SW 1271 (cell line): Measurements from ENCODE around the gene QPRT.
"Not testable (repeated sequence)": the region's sequence is repeated elsewhere in the genome, so short reads cannot be mapped to it uniquely, and the experiment has no call there.

Experiments used
- DNase-seq, 2 experiments: peaks; one replicate each; lab custom pipeline; 2025; lab: John Stamatoyannopoulos, UW

The QPRT gene

DNA sequence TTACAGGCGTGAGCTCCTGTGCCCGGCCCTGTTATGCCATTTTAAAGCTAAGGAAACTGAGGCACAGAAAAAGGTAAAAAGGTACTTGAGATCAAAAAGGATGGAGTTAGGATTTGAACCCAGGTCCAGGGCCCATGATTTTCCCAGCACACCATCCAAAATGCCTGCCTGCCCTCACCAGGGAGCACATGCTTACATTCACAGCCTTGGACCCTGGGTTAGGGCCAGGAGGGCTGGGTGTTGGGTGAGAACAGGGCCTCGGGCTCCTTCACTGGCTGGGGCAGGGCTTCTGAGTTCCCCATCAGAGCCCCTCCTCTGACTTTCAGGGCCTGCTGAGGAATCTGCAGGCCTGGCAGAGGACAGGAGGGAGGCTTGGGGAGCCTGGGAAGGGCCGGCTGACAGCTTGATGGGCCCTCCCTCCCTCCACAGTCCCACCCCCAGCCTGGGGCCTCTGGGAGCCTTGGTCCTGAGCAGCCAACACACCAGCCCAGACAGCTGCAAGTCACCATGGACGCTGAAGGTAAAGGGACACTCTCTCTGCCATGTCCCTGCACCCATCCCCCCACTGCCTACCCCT lies at the start of gene QPRT:
Gene QPRT (plus strand): TSS at position 490 of the 577 bp plus-strand sequence. CDS start 18 bp downstream, at position 508.
- DNase-seq, result no peak

DNA sequence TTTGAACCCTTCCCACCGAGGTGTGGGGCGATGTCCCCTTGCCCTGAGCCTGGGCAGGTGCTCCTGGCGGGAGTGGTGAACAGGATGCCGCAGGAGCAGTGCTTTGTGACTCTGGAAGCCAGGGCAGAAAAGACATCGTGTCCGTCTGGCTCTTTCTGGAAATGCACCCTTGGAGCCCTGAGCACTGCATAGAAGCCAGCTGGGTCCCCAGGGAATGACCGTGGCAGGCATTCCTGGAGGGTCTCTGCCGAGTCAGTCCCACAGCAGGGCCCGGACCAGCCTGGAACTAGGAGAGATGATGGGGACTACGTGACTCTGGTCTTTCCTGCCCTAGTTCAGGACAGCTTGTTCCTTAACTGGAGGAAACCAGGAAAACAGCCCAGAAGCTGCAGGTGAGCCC lies 49.7 kb upstream of the QPRT start:
- not testable (repeated sequence) for DNase-seq

DNA sequence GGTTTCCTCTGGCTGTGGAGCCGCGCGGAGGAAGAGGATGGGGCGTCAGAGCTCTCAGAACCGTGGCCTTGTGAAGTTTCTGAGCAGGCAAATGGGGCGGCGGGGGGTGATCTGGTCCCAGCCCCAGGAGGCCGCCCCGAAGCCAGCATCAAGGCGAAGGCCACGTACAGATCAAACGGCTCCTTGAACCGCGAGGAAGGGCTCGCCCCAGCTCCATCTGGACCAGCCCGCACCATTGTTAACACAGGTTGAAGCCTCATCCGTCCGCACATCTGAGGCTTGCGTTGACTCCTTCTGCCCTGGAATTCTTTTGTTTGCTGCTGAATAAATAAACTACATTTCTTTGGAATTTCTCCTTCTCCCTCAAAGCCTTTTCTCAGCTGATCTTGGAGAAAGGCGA lies 47.3 kb upstream of the QPRT start:
- DNase-seq, result not testable (repeated sequence)

DNA sequence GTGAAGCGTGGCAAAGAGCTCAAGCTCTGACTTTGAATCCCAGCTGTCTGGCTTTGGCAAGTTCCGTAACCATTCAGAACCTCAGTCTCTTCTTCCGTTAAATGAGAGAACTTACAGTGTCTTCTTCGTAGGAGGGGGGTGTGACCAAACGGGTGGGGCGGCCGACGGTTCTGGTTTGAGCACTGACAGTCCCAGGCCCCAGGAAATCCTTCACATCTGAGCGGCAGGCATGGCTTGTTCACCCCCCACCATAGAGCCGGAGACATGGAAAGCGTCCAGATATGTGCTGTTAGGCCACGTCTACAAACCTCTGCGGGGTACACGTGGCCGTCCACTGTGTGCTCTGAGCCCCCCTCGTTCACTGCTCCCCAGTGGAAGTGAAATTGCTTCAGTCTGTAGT lies 43.1 kb upstream of the QPRT start:
- not testable (repeated sequence) for DNase-seq

DNA sequence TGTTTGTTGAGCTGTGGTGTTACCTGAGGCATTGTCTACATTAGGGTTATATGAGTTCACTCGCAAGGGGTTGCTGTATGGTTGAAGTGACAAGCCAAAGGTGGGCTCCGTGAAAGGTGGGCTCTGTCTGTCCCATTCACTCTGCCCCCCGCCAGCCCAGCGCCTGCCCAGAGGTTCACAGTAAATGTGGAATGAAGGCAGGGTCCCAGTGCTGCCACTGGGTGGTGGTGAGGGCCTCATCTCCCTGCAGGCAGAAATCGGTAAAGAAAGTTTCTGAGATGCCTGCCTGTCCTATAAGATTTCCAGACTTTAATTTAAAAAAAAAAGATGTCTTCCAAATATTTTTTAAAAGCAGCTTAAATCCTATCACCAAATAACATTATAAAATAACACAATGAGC lies 42.6 kb upstream of the QPRT start:
- not testable (repeated sequence) for DNase-seq

DNA sequence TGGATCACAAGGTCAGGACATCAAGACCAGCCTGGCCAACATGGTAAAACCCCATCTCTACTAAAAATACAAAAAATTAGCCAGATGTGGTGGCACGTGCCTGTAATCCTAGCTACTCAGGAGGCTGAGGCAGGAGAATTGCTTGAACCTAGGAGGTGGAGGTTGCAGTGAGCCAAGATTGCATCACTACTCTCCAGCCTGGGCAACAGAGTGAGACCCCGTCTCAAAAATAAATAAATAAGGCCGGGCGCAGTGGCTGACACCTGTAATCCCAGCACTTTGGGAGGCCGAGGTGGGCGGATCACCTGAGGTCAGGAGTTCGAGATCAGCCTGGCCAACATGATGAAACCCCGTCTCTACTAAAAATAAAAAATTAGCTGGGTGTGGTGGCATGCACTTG lies 40.2 kb upstream of the QPRT start:
- not testable (repeated sequence) for DNase-seq

DNA sequence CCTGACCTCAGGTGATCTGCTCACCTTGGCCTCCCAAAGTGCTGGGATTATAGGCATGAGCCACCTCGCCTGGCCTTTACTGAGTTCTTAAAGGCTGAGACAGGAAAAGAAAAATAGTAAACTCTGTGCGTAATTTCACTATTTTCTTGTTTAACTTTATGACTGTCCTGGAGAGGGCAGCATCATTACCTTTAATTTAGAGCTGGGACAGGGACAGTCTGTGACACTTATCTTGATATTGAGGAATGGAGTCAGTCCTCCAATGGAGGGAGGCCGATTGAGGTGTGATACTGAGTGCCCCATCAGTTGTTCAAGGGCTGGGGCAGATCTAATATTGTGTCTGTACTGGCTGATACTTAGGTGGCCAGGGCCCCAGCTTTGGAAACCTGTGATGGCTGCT lies 37.4 kb upstream of the QPRT start:
- DNase-seq, result peak in 1 of 2 experiments; percentile 17

DNA sequence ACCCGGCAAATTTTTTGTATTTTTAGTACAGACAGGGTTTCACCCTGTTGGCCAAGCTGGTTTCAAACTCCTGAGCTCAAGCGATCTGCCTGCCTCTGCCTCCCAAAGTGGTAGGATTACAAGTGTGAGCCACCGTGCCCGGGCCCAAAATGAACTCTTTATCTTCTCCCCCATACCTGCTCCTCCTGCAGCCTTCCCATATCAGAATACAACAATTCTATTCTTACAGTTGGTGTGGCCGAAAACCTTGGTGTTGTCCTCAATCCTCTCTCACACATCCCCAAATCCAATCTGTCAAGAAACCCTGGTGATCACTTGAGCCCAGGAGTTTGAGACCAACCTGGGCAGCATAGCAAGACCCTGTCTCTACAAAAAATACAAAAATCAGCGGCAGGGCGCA lies 35.4 kb upstream of the QPRT start:
- DNase-seq, result no peak

DNA sequence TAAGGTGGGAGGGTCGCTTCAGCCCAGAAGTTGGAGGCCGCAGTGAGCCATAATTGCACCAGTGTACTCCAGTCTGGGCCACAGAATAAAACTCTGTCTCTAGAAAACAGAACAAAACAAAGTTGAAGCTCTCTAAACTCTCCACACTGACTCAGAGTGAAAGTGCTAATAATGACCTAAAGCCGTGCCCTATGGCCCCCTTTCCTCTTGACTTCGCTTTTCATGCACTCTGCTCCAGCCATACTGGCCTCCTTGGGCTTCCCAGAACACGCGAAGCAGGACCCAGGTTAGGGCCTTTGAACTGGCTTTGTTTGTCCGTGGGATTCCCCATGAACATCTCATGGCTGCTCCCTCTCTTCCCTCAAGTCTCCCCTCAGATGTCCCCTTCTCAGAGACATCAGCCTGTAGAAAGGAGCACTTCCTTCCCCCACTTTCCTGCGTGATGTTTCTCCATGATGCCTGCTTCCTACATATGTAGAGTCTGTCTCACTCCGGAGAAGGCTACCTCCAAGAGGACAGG lies 34.6 kb upstream of the QPRT start:
- DNase-seq, result no peak

DNA sequence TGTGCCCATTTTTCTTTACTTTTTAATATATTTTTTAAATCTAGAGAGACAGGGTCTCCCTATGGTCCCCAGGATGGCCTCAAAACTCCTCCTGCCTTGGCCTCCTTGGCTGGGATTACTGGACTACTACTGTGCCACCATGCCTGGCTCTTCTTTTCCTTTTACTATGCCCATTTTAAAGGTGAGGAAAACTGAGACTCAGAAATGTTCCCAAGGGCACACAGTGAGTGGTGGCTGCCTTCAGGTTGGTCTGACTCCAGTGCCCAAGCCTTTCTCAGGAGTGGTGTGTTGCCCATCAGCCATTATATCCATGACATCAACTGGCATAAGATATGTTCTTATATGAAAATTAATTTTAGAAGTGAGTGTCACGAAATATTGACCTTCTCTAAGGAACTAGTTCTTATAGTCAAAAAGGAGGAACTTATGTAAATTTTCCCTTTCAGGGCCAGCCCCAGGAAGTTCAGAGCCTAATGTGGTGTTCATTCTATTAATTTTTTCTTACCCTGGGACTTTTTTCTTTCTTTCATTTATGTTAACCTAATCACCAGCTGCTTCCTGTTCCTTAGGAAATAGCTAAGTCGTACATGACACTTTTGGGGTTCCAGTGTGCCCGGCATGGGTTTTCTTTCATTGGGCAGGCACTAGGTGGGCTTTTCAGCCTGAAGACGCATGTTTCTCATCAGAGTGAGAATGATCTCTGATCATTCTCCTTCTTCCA lies 33.8 kb upstream of the QPRT start:
- DNase-seq, result no peak

DNA sequence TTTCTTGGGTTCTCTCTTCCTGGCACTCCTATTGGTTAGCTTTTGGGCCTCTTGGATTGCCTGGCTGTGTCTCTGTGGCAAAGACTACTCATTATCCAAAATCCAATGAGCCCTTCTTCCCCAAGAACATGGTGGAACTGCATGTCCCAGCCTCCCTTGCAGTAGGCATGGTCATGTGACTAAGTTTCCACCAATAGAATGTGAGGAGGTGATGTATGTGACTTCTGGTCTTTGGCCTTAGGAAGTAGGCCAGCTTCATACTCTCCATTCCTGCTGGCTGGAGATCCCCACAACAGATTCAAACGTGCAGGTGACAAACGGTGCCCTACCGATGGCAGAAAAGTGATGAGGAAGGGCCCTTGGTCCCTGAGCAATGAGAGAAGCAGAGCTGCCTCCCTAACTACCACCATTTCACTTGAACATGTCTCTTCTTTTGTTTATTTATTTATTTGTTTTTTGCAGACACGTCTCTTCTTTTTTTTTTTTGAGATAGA lies 33.2 kb upstream of the QPRT start:
- peak in 1 of 2 experiments; percentile 32 for DNase-seq

DNA sequence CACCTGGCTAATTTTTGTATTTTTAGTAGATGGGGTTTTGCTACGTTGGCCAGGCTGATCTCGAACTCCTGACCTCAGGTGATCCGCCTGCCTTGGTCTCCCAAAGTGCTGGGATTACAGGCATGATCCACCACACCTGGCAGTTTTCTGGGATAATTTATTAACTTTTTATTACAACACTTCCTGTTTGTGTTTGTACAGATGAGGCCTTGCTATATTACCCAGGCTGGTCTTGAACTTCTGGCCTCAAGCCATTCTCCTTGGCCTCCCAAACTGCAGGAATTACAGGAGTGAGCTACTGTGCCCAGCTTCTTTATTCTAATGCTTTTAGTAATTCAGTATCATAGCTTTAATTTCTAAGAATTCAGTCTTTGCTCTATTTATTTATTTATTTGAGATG lies 32.0 kb upstream of the QPRT start:
- DNase-seq, result no peak

DNA sequence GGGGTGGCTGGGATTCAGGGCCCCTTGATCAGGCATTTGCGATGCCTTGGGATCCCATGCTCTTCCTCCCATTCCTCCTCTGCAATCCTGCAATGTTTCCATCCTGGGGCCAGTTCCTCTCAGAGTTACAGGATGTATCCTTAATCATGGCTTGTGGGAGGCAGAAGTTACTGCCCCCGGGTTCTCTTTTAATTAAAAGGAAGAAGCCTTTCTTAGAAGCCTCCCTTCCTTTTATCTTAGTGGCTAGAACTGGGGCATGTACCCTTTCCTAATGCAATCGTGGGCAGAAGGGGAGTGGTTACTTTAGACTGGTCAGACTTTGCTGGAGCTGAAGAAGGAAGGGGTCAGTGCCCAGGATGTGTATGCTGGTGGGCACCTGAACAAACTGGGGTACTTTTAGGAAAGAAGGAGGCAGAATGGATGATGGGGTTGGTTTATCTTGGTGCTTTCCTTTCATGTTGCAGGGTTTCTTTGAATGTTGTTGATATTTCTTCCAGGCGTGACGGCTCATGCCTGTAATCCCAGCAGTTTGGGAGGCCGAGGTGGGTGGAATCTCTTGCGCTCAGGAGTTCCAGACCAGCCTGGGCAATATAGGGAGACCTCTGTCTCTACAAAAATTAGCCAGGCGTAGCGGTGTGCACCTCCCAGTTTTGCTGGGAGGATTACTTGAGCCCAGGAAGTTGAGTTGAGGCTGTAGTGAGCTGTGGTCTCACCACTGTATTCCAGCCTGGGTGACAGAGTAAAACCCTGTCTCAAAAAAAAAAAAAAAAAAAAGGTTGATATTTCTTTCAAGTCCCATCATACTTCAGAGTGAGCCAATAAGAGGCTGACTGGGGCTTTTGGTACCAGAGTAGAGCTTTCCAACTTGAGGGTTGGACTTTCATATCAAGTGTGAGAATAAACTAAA lies 29.1 kb upstream of the QPRT start:
- DNase-seq, result no peak

DNA sequence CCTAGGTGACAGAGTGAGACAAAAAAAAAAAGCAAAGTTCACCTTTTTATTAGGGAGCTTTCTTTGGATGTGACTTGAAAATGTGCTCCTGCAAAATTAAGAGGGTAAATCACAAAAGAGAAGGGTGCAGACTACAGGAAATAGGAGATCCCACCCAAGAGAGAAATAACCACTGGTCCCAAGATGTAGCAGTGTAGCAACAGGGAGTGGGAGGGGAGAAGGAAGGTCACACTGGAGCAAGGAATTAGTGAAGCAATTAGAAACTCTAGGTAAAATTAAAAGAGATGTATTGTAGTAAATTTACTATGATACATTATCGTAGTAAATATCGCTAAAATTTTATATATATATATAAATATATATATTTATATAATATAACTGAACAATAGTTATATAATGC lies 28.2 kb upstream of the QPRT start:
- no peak for DNase-seq

DNA sequence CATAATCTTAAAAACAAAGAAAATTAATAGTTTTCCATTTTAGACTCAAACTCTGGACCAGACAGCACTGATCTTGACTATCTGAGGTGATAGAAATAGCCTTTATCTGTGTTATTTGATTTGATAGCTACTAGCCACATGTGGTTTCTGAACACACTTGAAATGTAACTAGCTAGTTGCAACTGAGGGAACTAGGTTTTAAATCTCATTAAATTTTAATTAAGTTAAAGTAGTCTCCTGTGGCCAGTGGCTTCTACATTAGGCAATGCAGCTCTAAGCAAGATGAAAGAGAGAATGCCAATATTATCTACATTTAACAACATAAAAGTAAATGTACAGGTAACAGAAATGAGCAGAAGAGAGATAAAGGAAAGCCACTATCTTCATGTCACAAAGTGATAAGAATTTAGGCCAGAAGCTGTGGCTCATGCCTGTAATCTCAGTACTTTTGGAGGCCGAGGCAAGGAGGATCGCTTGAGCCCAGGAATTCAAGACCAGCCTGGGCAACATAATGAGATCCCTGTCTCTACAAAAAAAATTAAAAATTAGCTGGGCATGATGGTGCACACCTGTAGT lies 27.1 kb upstream of the QPRT start:
- DNase-seq, result no peak

DNA sequence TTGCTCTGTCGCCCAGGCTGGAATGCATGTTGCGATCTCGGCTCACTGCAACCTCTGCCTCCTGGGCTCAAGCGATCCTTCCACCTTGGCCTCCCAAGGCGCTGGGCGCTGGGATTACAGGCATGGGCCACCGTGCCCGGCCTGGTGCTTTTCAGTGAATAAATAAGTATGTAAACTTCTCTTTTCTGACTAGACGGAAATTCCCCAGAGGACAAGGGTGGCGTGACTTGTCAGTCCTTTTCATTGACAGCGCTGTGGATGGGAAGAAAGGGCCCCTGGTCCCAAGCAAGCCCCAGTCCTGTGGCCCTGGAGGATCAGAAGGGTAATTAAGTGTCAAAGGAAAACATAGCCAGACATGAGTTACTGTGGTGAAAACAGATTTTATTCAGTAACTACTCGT lies 25.5 kb upstream of the QPRT start:
- DNase-seq, result no peak

DNA sequence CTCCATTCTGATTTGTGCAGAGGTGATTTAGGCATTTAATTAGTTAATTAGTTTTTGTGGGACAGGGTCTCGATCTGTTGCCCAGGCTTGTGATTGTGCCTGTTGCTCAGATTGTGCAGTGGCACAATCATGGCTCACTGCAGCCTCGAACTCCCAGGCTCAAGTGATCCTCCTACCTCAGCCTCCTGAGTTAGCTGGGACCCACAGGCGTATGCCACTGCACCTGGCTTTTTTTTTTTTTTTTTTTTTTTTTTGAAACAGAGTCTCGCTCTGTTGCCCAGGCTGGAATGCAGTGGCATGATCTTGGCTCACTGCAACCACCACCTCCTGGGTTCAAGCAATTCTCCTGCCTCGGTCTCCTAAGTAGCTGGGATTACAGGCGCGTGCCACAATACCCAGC lies 25.1 kb upstream of the QPRT start:
- not testable (repeated sequence) for DNase-seq

DNA sequence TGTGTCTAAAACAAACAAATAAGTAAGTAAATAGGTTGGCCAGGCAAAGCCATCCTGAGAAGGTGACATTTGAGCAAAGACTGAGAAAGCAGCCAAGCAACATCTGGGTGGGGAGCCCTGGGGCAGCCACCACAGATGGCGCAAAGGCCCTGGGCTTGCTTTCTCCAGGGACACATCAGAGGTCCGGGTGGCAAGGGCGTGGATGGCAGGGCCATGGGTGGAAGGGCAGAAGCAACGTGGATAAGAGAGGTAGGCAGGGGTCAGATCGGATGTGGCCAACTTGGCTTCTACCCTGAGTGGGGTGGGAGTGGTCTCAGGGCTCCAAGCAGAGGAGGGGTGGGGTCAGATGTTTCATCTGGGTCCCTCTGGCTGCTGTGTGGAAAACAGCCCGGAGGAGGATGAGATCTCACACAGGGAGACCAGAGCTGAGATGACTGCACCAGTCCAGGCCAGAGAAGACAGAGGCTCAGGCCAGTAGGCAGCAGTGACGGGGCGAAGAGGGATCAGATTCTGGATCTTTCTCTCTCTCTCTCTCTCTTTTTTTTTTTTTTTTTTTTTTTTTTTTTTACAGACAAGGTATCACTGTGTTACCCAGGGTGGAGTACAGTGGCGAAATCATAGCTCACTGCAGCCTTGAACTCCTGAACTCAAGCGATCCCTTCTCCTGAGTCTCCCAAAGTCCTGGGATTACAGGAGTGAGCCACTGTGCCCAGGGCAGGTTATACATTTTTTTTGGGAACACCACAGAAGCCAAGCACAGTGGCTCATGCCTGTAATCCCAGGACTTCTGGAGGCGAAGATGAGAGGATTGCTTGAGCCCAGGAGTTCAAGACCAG lies 22.1 kb upstream of the QPRT start:
- DNase-seq, result no peak

DNA sequence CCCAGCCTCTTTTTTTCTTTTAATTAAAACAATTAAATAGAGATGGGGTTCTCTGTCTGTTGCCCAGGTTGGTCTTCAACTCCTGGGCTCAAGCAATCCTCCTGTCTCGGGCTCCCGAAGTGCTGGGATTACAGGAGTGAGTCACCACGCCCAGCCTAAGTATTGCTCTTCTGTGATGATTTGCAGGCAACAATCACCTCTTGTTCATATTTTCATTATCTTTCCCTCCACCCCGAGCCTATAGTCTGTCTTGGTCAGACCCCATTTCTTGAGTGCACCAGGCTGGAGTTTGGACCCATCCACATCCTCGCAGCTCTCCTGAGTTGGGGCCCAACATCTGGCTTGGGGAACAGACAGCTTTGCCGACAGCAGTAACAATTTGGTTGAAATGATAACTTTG lies 20.3 kb upstream of the QPRT start:
- DNase-seq, result no peak

DNA sequence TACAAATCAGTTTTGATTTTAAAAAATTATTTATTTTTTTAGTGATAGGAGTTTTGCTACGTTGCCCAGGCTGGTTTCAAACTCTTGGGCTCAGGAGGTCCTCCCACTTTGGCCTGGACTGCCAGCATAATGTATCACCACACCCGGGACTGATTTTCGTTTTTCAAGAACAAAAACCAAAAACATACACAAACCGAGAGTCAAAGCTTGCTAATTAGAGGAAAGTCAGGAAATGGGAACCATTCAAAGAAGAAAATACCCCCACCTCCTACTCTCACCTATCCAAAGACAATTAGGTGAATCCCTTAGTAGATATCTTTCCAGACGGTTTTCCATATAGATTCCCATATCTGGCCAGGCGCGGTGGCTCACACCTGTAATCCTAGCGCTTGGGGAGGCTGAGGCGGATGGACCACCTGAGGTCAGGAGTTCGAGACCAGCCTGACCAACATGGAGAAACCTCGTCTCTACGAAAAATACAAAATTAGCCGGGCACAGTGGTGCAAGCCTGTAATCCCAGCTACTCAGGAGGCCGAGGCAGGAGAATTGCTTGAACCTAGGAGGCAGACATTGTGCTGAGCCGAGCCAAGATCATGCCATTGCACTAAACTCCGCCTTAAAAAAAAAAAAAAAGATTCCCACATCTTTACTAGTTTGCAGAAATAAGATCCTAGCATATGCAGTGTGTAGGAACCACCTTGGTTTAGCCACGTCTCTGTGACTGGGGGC lies 16.8 kb upstream of the QPRT start:
- no peak for DNase-seq

DNA sequence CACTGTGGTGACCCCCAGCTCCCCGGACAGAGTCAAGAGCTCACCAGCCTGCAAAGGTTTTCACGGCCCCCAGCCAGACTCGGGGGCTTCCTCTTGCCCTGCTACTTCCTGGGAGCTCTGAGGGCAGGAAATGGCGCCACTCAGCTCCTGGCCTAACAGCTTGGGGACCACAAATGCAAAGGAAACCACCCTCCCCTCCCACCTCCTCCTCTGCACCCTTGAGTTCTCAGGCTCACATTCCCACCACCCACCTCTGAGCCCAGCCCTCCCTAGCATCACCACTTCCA lies 16.3 kb upstream of the QPRT start:
- no peak for DNase-seq
